ENCODE results near the gene AUTS2. TPM values are rescaled to one million over a fixed set of nuclear protein-coding genes. Genes with fewer than 3 reads are reported as not detected.

AUTS2 gene
- total RNA-seq, 1 donor from 2014 or later: 1.2 TPM

GRCh38 chr7:69795932-69796331 is 197.7 kb downstream of the AUTS2 start:
- DNase-seq: no peak

GRCh38 chr7:69796416-69796815 is 198.1 kb downstream of the AUTS2 start:
- no peak for DNase-seq

GRCh38 chr7:69799048-69799697 is 200.9 kb downstream of the AUTS2 start:
- no peak for DNase-seq

GRCh38 chr7:69799990-69800389 is 201.7 kb downstream of the AUTS2 start:
- DNase-seq: no peak

GRCh38 chr7:69800495-69800894 is 202.2 kb downstream of the AUTS2 start:
- DNase-seq: no peak

GRCh38 chr7:69801729-69802682 is 203.7 kb downstream of the AUTS2 start:
- DNase-seq: no peak

- no peak for DNase-seq
These were observed 205.6 kb downstream of the AUTS2 start for GRCh38 chr7:69803699-69804516.

- DNase-seq: no peak
These were observed 206.7 kb downstream of the AUTS2 start for GRCh38 chr7:69804962-69805361.

- DNase-seq: no peak
These were observed 210.1 kb downstream of the AUTS2 start for GRCh38 chr7:69808391-69808790.

GRCh38 chr7:69811476-69812308 is 213.4 kb downstream of the AUTS2 start:
- no peak for DNase-seq

- DNase-seq: no peak
These were observed 214.5 kb downstream of the AUTS2 start for GRCh38 chr7:69812756-69813155.

GRCh38 chr7:69813637-69814240 is 215.5 kb downstream of the AUTS2 start:
- no peak for DNase-seq

- no peak for DNase-seq
These were observed 216.2 kb downstream of the AUTS2 start for GRCh38 chr7:69814421-69814962.

- no peak for DNase-seq
These were observed 218.2 kb downstream of the AUTS2 start for GRCh38 chr7:69816501-69816900.

- DNase-seq: no peak
These were observed 218.8 kb downstream of the AUTS2 start for GRCh38 chr7:69817121-69817520.

- DNase-seq: no peak
These were observed 219.8 kb downstream of the AUTS2 start for GRCh38 chr7:69817841-69818635.

GRCh38 chr7:69818636-69819332 is 220.5 kb downstream of the AUTS2 start:
- no peak for DNase-seq

- no peak for DNase-seq
These were observed 221.0 kb downstream of the AUTS2 start for GRCh38 chr7:69819333-69819705.

GRCh38 chr7:69820479-69821192 is 222.4 kb downstream of the AUTS2 start:
- DNase-seq: no peak

Data from dermis blood vessel endothelial cell (primary cell).